GM18526 (cell line): ENCODE measurements around the gene CAPZA1.

ENCODE experiments used
- POLR2A ChIP-seq: IDR thresholded peaks from 3 replicates; pipeline ENCODE4 v1.6.1; 2011; ENCODE audit not compliant: insufficient read length; ENCODE audit errors: extremely low read depth

CAPZA1 gene

GRCh38 chr1:112713466-112714312 lies 94.1 kb downstream of the CAPZA1 start:
- no peak for TF ChIP-seq POLR2A

- TF ChIP-seq POLR2A, result no peak
Measured at GRCh38 chr1:112714313-112715263, 95.0 kb downstream of the CAPZA1 start.

GRCh38 chr1:112715264-112716053 lies 95.8 kb downstream of the CAPZA1 start, which contains the start of gene PPM1J:
TSS of gene PPM1J (minus strand) at chr1:112715332. CDS start at chr1:112715301, 31 bp downstream.
- TF ChIP-seq POLR2A, result no peak

GRCh38 chr1:112716133-112716720 lies 96.6 kb downstream of the CAPZA1 start:
- no peak for TF ChIP-seq POLR2A

GRCh38 chr1:112717263-112717873 lies 97.7 kb downstream of the CAPZA1 start:
- no peak for TF ChIP-seq POLR2A

- TF ChIP-seq POLR2A, result no peak
Measured at GRCh38 chr1:112718691-112719418, 99.2 kb downstream of the CAPZA1 start.

- TF ChIP-seq POLR2A, result no peak
Measured at GRCh38 chr1:112719706-112720105, 100.1 kb downstream of the CAPZA1 start.

- no peak for TF ChIP-seq POLR2A
Measured at GRCh38 chr1:112720800-112721199, 101.2 kb downstream of the CAPZA1 start.
